GM19099 (cell line): ENCODE measurements around the gene TNFAIP8L3.

Experiments used
- POLR2A ChIP-seq: IDR thresholded peaks from 3 replicates; pipeline ENCODE4 v1.6.1; 2011; ENCODE audit warnings: low read depth; ENCODE audit not compliant: insufficient read length; ENCODE audit errors: extremely low read depth

The TNFAIP8L3 gene

GRCh38 chr15:51082246-51082645 is 12.5 kb downstream of the TNFAIP8L3 start:
- TF ChIP-seq POLR2A = no peak

- TF ChIP-seq POLR2A = no peak
Measured at GRCh38 chr15:51080286-51080685, 14.4 kb downstream of the TNFAIP8L3 start.

GRCh38 chr15:51079226-51079625 is 15.5 kb downstream of the TNFAIP8L3 start:
- TF ChIP-seq POLR2A = no peak

GRCh38 chr15:51077221-51078153 is 17.2 kb downstream of the TNFAIP8L3 start:
- peak; percentile 53 for TF ChIP-seq POLR2A

GRCh38 chr15:51076524-51077220 is 18.0 kb downstream of the TNFAIP8L3 start:
- TF ChIP-seq POLR2A = no peak

- TF ChIP-seq POLR2A = no peak
Measured at GRCh38 chr15:51075826-51076523, 18.7 kb downstream of the TNFAIP8L3 start.

GRCh38 chr15:51075364-51075763 is 19.3 kb downstream of the TNFAIP8L3 start:
- no peak for TF ChIP-seq POLR2A

GRCh38 chr15:51074926-51075325 is 19.8 kb downstream of the TNFAIP8L3 start:
- TF ChIP-seq POLR2A = no peak

- no peak for TF ChIP-seq POLR2A
Measured at GRCh38 chr15:51071578-51071977, 23.1 kb downstream of the TNFAIP8L3 start.

GRCh38 chr15:51069983-51070382 is 24.7 kb downstream of the TNFAIP8L3 start:
- TF ChIP-seq POLR2A = no peak

- TF ChIP-seq POLR2A = no peak
Measured at GRCh38 chr15:51067510-51067909, 27.2 kb downstream of the TNFAIP8L3 start.

GRCh38 chr15:51065781-51066180 is 28.9 kb downstream of the TNFAIP8L3 start:
- no peak for TF ChIP-seq POLR2A

- no peak for TF ChIP-seq POLR2A
Measured at GRCh38 chr15:51065261-51065660, 29.4 kb downstream of the TNFAIP8L3 start.

GRCh38 chr15:51062736-51063135 is 32.0 kb downstream of the TNFAIP8L3 start:
- TF ChIP-seq POLR2A = no peak

GRCh38 chr15:51060030-51060673 is 34.6 kb downstream of the TNFAIP8L3 start:
- TF ChIP-seq POLR2A = no peak
